ENCODE measurements around the gene ACSL6. TPM values are rescaled to one million over a fixed set of nuclear protein-coding genes. Genes with fewer than 3 reads are reported as not detected.

Gene ACSL6
- total RNA-seq, 1 donor from 2014 or later, result 0.19 TPM

DNA sequence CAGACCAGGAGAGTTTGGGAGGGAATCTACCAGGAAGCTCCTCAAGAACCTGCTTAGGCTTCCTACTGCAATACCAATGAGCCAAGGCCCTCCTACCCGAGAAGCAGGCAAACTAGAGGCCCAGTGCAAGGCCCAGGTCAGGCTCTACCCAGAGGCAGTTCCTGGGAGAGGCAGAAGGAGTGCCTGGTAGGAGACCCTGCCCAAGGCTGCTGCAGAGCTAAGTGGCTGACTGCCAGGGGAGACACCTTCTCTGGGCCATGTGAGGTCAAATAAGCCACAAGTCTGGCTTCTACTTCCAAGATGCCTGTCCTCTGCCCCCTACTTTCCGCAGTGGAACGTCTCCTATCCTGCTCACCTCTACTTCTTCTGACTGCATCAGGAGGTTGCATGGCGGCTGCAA, 17.8 kb downstream of the ACSL6 start:
- H3K27me3 Mint-ChIP-seq, result peaks cover 15% of the 10 kb centered on the region
- peaks cover 29% of the 10 kb centered on the region for H3K4me1 Mint-ChIP-seq (ENCODE audit: low read depth)
- TF ChIP-seq, protein P1, sequence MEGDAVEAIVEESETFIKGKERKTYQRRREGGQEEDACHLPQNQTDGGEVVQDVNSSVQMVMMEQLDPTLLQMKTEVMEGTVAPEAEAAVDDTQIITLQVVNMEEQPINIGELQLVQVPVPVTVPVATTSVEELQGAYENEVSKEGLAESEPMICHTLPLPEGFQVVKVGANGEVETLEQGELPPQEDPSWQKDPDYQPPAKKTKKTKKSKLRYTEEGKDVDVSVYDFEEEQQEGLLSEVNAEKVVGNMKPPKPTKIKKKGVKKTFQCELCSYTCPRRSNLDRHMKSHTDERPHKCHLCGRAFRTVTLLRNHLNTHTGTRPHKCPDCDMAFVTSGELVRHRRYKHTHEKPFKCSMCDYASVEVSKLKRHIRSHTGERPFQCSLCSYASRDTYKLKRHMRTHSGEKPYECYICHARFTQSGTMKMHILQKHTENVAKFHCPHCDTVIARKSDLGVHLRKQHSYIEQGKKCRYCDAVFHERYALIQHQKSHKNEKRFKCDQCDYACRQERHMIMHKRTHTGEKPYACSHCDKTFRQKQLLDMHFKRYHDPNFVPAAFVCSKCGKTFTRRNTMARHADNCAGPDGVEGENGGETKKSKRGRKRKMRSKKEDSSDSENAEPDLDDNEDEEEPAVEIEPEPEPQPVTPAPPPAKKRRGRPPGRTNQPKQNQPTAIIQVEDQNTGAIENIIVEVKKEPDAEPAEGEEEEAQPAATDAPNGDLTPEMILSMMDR (IDR thresholded peaks at IDR 0.05; ENCODE audit: unreplicated experiment), result no peak
- DNase-seq (ENCODE audit: low spot score, unreplicated experiment), result no peak
- H3K27ac Mint-ChIP-seq, result no peak overlapping the region
- H3K36me3 Mint-ChIP-seq (ENCODE audit: insufficient read depth), result no peaks in the 10 kb centered on the region
- no peak overlapping the region for H3K4me3 Mint-ChIP-seq (ENCODE audit: low read depth)
- H3K9me3 Mint-ChIP-seq (ENCODE audit: low read depth), result no peaks in the 10 kb centered on the region

DNA sequence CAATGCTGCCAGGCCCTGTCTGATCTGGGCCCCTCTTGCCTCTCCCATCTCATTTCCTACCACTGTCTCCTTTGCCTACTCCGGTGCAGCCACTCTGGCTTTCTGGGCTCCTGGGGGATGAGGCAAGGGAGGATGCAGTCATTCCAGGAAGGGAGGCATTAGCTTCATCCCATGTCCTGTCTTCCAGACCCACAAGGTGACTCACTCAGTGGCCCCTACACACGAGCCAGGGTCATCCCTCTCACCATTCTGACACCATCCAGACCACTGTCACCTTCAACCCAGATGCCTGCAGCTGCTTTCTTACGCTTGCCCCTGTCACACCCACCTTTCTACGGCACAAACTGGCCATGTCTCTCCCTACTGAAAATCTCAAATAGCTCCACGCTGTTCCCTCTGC, 19.1 kb downstream of the ACSL6 start:
- Mint-ChIP-seq H3K27me3 (peaks cover 13% of the 10 kb centered on the region), H3K9me3 (ENCODE audit: low read depth) (no peaks in the 10 kb centered on the region), H3K4me1 (ENCODE audit: low read depth) (peaks cover 22% of the 10 kb centered on the region), H3K4me3 (ENCODE audit: low read depth) (no peak overlapping the region), H3K27ac (no peak overlapping the region), H3K36me3 (ENCODE audit: insufficient read depth) (no peaks in the 10 kb centered on the region)
- no peak for DNase-seq (ENCODE audit: low spot score, unreplicated experiment)
- TF ChIP-seq, protein P1 (IDR thresholded peaks at IDR 0.05; ENCODE audit: unreplicated experiment), result no peak

DNA sequence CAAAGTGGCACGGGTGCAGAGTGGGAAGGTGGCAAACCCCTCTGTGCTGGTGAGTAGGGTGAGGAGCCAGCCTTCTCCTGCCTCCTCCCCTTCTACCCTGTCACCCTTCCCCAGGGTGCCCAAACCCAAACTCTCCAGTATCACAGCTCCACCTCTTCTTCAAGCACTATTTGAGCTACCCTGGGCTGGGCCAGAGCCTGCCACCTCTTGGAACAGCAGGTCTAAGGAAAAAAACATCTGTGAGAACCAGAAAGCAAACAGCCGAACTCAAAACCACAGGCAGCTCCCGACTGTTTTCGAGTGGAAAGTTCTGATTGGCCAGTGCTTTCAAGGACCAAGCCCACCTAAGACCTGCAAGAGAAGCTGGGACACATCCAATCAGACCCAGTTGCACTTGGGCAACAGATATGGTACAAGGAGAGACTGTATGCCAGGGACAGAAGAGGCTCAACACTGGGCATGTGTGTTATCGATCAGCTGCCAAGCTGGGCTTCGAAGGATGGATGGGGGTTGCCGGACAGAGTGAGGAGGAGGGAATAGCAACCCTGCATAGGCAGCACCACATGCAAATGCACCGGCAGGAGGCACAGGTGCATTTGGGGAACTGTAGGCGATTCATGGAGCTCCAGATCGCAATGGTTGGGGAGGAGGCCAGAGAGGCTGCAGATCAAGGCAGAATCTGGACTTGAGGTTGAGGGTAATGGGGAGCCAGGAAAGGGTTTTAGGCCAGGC, 19.7 kb downstream of the ACSL6 start:
- no peaks in the 10 kb centered on the region for H3K9me3 Mint-ChIP-seq (ENCODE audit: low read depth)
- TF ChIP-seq, protein P1 (IDR thresholded peaks at IDR 0.05; ENCODE audit: unreplicated experiment), result no peak
- no peak overlapping the region for H3K27ac Mint-ChIP-seq

DNA sequence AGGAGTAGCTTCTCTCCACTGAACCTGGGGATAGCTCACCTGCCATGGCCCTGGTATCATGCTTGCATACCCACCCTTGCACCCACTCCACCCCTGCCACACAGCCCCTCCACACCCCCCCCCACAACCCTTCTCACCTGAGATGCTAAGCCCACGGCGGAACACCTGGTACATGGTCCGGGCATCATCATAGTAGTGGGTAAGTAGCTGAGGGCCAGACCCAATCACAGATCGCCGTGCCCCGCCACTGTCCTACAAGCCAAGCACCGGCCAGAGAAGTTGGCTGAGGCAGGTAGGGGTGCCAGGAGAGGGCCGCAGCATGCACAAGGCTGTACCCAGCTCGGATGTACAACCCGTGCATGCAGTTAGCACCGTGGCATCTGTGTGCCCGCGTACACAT, 20.7 kb downstream of the ACSL6 start:
- TF ChIP-seq, protein P1 (IDR thresholded peaks at IDR 0.05; ENCODE audit: unreplicated experiment), result no peak
- no peak overlapping the region for H3K27ac Mint-ChIP-seq
- H3K36me3 Mint-ChIP-seq (ENCODE audit: insufficient read depth), result no peaks in the 10 kb centered on the region
- no peak overlapping the region for H3K4me3 Mint-ChIP-seq (ENCODE audit: low read depth)
- peaks cover 13% of the 10 kb centered on the region for H3K27me3 Mint-ChIP-seq
- no peak for DNase-seq (ENCODE audit: low spot score, unreplicated experiment)
- peaks cover 8% of the 10 kb centered on the region for H3K4me1 Mint-ChIP-seq (ENCODE audit: low read depth)
- H3K9me3 Mint-ChIP-seq (ENCODE audit: low read depth), result no peaks in the 10 kb centered on the region

More for the DNA sequence above, 19.7 kb downstream of the ACSL6 start:
- peaks cover 13% of the 10 kb centered on the region for H3K27me3 Mint-ChIP-seq
- no peak for DNase-seq (ENCODE audit: low spot score, unreplicated experiment)
- peaks cover 16% of the 10 kb centered on the region for H3K4me1 Mint-ChIP-seq (ENCODE audit: low read depth)
- H3K4me3 Mint-ChIP-seq (ENCODE audit: low read depth), result no peak overlapping the region
- H3K36me3 Mint-ChIP-seq (ENCODE audit: insufficient read depth), result no peaks in the 10 kb centered on the region

DNA sequence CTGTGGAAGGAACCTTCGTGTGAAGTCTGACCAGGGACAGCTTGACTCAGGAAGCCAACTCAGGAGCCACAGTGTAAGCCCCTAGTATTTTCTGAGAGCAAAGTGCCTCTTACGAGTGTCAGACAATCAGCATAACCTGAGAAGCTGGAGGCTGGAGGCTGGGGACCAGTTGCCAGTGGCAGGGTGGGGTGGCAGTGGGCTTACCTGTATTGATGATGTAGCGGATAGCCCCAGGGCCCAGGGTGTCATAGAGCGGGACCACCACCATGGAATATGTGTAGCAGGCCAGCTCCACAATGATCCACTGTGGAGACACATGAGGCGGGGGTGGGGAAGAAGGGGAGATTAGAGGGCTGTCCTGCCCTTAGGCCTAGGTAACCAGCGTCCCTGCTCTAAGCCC, 22.9 kb downstream of the ACSL6 start:
- TF ChIP-seq, protein P1 (IDR thresholded peaks at IDR 0.05; ENCODE audit: unreplicated experiment), result no peak
- Mint-ChIP-seq H3K9me3 (ENCODE audit: low read depth) (no peaks in the 10 kb centered on the region), H3K36me3 (ENCODE audit: insufficient read depth) (no peaks in the 10 kb centered on the region), H3K27ac (no peak overlapping the region), H3K4me1 (ENCODE audit: low read depth) (no peaks in the 10 kb centered on the region), H3K27me3 (peaks cover 10% of the 10 kb centered on the region), H3K4me3 (ENCODE audit: low read depth) (no peak overlapping the region)
- DNase-seq (ENCODE audit: low spot score, unreplicated experiment), result no peak

Data from progenitor cell of endocrine pancreas (in vitro differentiated cells).